KOPT-K1 (cell line): ENCODE data around the gene NEU3.

Experiments used
- H3K27ac ChIP-seq: fragments of 200-600 bp; sonication (generic); 2 replicates; pipeline ENCODE4 v1.5.1; 2016; ENCODE audit warnings: antibody characterized with exemption, mild to moderate bottlenecking, low read depth, low read length; ENCODE audit not compliant: poor library complexity, severe bottlenecking
- H3K36me3 ChIP-seq: fragments of 200-600 bp; sonication (generic); 2 replicates; pipeline ENCODE4 v1.5.1; 2017; ENCODE audit warnings: antibody characterized with exemption, mild to moderate bottlenecking, low read length, moderate library complexity; ENCODE audit not compliant: insufficient read depth
- H3K9me3 ChIP-seq: fragments of 200-600 bp; sonication (generic); 2 replicates; pipeline ENCODE4 v1.5.1; 2017; ENCODE audit warnings: antibody characterized with exemption, low read length, mild to moderate bottlenecking; ENCODE audit not compliant: insufficient read depth, poor library complexity, severe bottlenecking

The NEU3 gene

DNA sequence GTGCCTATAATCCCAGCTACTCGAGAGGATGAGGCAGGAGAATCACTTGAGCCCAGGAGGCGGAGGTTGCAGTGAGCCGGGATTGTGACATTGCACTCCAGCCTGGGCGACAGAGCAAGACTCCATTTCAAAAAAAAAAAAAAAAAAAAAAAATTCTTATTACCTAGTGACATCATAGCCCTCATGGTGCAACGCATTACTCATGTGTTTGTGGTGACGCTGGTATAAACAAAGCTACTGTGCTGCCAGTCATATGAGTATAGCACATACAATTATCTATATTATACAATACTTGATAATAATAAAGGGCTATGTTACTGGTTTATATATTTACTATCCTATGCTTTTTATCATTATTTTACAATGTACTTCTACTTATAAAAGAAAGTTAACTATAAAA, 66.8 kb downstream of the NEU3 start:
- no peaks in the 10 kb centered on the region for H3K36me3 ChIP-seq
- no peak overlapping the region for H3K27ac ChIP-seq
- peaks cover 20% of the 10 kb centered on the region for H3K9me3 ChIP-seq

- H3K36me3 ChIP-seq: no peaks in the 10 kb centered on the region
- H3K27ac ChIP-seq: no peak overlapping the region
- H3K9me3 ChIP-seq: peaks cover 20% of the 10 kb centered on the region
Observed at GRCh38 chr11:75056814-75057213, 68.1 kb downstream of the NEU3 start.

- Histone ChIP-seq H3K27ac (no peak overlapping the region), H3K9me3 (peaks cover 7% of the 10 kb centered on the region), H3K36me3 (no peaks in the 10 kb centered on the region)
Observed at GRCh38 chr11:75059299-75059698, 70.6 kb downstream of the NEU3 start.

- H3K9me3 ChIP-seq: peaks cover 7% of the 10 kb centered on the region
- no peak overlapping the region for H3K27ac ChIP-seq
- H3K36me3 ChIP-seq: no peaks in the 10 kb centered on the region
Observed at GRCh38 chr11:75063741-75064314, 75.1 kb downstream of the NEU3 start.

DNA sequence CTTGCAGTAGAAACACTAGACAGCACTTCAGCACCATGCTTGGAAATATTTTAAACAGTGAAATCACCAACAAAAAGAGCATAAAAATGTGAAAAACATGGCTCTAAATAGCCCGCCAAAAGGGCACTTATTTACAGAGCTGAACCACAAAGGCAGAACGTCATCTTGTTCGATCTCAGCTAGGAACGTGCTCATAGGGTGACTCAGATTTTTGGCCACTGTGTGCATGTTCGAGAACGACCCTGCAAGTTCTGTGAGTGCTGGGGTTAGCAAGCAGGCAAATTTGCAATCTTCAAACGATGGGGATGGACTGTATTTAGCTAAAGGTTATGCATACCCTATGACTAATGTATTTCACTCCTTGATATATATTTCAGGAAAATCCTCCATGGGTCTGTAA, 77.3 kb downstream of the NEU3 start:
- no peak overlapping the region for H3K27ac ChIP-seq
- no peaks in the 10 kb centered on the region for H3K36me3 ChIP-seq
- no peaks in the 10 kb centered on the region for H3K9me3 ChIP-seq
